SH-SY5Y (cell line): ENCODE results near the gene BANF2.

ENCODE experiments used
- GATA2 ChIP-seq: IDR thresholded peaks from 2 replicates; pipeline ENCODE4 v1.6.1; 2011; ENCODE audit warnings: mild to moderate bottlenecking, low read depth, low read length
- GATA3 ChIP-seq: IDR thresholded peaks from 2 replicates; pipeline ENCODE4 v1.6.1; 2011; ENCODE audit warnings: low read depth, mild to moderate bottlenecking, low read length, moderate library complexity

DNA sequence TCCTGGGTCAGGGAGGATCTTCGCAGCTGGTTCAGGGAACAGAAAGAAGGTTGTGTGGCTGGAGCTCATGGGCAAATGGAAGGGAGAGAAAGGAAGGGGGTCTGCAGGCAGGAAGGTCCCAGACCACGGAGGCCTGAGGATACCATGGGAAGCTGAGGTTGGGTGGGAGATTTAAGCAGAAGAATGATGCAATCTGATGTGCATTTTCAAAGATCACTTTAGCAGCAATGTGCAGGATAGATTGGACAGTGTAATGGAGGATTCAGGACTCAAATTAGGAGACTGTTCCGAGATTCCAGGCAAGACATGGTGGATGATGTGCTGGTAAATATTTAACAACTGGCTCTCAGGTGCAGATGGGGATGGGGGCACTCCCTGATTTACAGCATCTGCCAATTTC lies 12.0 kb upstream of the BANF2 start:
- TF ChIP-seq GATA2, result no peak
- TF ChIP-seq GATA3, result no peak
